ENCODE measurements around the gene MAT2A. TPM values are rescaled to one million over a fixed set of nuclear protein-coding genes. Genes with fewer than 3 reads are reported as not detected.

MAT2A gene
- total and polyA plus RNA-seq, 10 of the 15 experiments (the other 5 are each of a cell fraction or from before 2014, with no cell fraction given) = 97.6 to 408 (median 290) TPM

- Histone ChIP-seq H4K20me1 (ENCODE audit: control insufficient read depth, insufficient read depth) (no peaks in the 10 kb centered on the region), H3K9ac (ENCODE audit: control insufficient read depth, insufficient read depth, low read length) (no peak overlapping the region), H2AFZ (ENCODE audit: control insufficient read depth, low read depth, low read length) (no peak overlapping the region), H3K4me1 (ENCODE audit: control insufficient read depth, insufficient read depth, low read length) (peaks cover 4% of the 10 kb centered on the region; the same call in 1 of the 2 replicates), H3K27ac (ENCODE audit: control insufficient read depth, insufficient read depth) (no peak overlapping the region), H3K4me3 (no peak overlapping the region), H3K4me2 (ENCODE audit: control insufficient read depth, insufficient read depth) (no peak overlapping the region), H3K79me2 (ENCODE audit: control insufficient read depth, insufficient read depth, low read length) (peaks cover 13% of the 10 kb centered on the region), H3K27me3 (replicated peaks in 1 of 2; ENCODE audit: control insufficient read depth in 2 of 2, insufficient read depth in 2 of 2, low read length in 1 of 2) (no peaks in the 10 kb centered on the region), H3K36me3 (ENCODE audit: control insufficient read depth in 2 of 2, insufficient read depth in 2 of 2, low read length in 1 of 2) (no peaks in the 10 kb centered on the region), H3K9me3 (replicated peaks; ENCODE audit: control insufficient read depth, insufficient read depth, low read length) (no peaks in the 10 kb centered on the region)
- intact Hi-C loops (cut with micrococcal nuclease; ENCODE audit: unreplicated experiment) (no loop called here), in situ Hi-C loops (cut with MboI) (no loop called here)
- no TSS peak for BruUV-seq (replicated peaks)
- TF ChIP-seq BCL11A (IDR thresholded peaks at IDR 0.05; ENCODE audit: low read depth, low read length) = no peak
- no peak for TF ChIP-seq PAX8 (IDR thresholded peaks at IDR 0.05)
- no peak for TF ChIP-seq NR2C2 (IDR thresholded peaks at IDR 0.05; ENCODE audit: borderline replicate concordance, control insufficient read depth, insufficient read length, low read depth)
- no peak for TF ChIP-seq ASH2L (IDR thresholded peaks at IDR 0.05; ENCODE audit: borderline replicate concordance, low read depth)
- no peak for TF ChIP-seq LARP7 (IDR thresholded peaks at IDR 0.05)
- TF ChIP-seq SMAD5 (IDR thresholded peaks at IDR 0.05; ENCODE audit: low read depth) = no peak
- no peak for TF ChIP-seq RELA (IDR thresholded peaks at IDR 0.05; ENCODE audit: borderline replicate concordance, partially characterized antibody)
- TF ChIP-seq STAT3 (IDR thresholded peaks at IDR 0.05; ENCODE audit: low read depth, low read length) = no peak
- ChIA-PET RAD21 (ENCODE audit: unreplicated experiment) (no interaction called here), SMC1A (ENCODE audit: uncharacterized antibody, unreplicated experiment) (interaction anchor here (1.4 kb wide), 1 partner anchor 25 kb away, joined by 3 read pairs; no protein-coding TSS in a partner anchor), CTCF (interaction anchor here (0.8 kb wide), 1 partner anchor 35 kb away, joined by 3 read pairs; no protein-coding TSS in a partner anchor), POLR2A (interaction anchor here (1.4 kb wide), 1 partner anchor 13 kb away, joined by 8 read pairs; the partner anchor contains the start of gene VAMP8)
- DNase-seq (ENCODE audit: low read depth, low spot score) (no peak), FAIRE-seq (no peak), ATAC-seq (no peak)
- WGBS (ENCODE audit: insufficient coverage, insufficient replicate concordance, low lambda C conversion rate, missing lambda C conversion rate) = 17% methylated on average over 2 of the region's 2 CpGs
These were observed 52.0 kb downstream of the MAT2A start for GRCh38 chr2:85590950-85591349.

DNA sequence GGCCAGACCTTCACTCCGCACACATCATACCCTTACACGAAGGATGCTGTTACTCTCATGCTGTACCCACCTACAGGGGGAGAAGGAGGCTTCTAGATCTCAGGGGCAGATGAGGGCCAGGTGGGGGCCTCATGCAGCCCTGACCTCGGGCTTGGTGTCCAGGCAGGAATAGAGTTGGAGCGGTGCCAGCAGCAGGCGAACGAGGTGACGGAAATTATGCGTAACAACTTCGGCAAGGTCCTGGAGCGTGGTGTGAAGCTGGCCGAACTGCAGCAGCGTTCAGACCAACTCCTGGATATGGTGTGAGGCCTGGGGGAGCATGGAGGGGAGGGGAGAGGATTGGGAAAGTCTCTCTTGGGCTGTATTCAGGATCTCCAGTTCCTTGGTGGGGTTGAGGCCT is 52.6 kb downstream of the MAT2A start:
- BruUV-seq (replicated peaks) = no TSS peak
- CTCF ChIA-PET = no interaction called here
- TF ChIP-seq MXI1 (IDR thresholded peaks at IDR 0.05; ENCODE audit: low read depth, low read length) = no peak
- TF ChIP-seq, protein P1, sequence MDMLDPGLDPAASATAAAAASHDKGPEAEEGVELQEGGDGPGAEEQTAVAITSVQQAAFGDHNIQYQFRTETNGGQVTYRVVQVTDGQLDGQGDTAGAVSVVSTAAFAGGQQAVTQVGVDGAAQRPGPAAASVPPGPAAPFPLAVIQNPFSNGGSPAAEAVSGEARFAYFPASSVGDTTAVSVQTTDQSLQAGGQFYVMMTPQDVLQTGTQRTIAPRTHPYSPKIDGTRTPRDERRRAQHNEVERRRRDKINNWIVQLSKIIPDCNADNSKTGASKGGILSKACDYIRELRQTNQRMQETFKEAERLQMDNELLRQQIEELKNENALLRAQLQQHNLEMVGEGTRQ (IDR thresholded peaks at IDR 0.05; ENCODE audit: borderline replicate concordance, low read depth, low read length) = no peak
- no peak for TF ChIP-seq BCL11A (IDR thresholded peaks at IDR 0.05; ENCODE audit: low read depth, low read length)
- TF ChIP-seq, protein P2, sequence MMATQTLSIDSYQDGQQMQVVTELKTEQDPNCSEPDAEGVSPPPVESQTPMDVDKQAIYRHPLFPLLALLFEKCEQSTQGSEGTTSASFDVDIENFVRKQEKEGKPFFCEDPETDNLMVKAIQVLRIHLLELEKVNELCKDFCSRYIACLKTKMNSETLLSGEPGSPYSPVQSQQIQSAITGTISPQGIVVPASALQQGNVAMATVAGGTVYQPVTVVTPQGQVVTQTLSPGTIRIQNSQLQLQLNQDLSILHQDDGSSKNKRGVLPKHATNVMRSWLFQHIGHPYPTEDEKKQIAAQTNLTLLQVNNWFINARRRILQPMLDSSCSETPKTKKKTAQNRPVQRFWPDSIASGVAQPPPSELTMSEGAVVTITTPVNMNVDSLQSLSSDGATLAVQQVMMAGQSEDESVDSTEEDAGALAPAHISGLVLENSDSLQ (IDR thresholded peaks at IDR 0.05) = no peak
- no peak for TF ChIP-seq WRNIP1 (IDR thresholded peaks at IDR 0.05; ENCODE audit: borderline replicate concordance, low read depth, low read length)
- TF ChIP-seq, protein P3, sequence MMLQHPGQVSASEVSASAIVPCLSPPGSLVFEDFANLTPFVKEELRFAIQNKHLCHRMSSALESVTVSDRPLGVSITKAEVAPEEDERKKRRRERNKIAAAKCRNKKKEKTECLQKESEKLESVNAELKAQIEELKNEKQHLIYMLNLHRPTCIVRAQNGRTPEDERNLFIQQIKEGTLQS (IDR thresholded peaks at IDR 0.05; ENCODE audit: borderline replicate concordance, extremely low read depth, low read depth, low read length) = no peak

More for the DNA sequence above, 52.6 kb downstream of the MAT2A start:
- H4K20me1 ChIP-seq (ENCODE audit: control insufficient read depth, insufficient read depth) = no peaks in the 10 kb centered on the region
- no peak overlapping the region for H3K9ac ChIP-seq (ENCODE audit: control insufficient read depth, insufficient read depth, low read length)
- H2AFZ ChIP-seq (ENCODE audit: control insufficient read depth, low read depth, low read length) = no peak overlapping the region
- FAIRE-seq (no peak), DNase-seq (ENCODE audit: low read depth, low spot score) (no peak), ATAC-seq (no peak)
- H3K4me1 ChIP-seq (ENCODE audit: control insufficient read depth, insufficient read depth, low read length) = peaks cover 6% of the 10 kb centered on the region
- 78% methylated on average over 12 of the region's 12 CpGs for WGBS (ENCODE audit: insufficient coverage, insufficient replicate concordance, low lambda C conversion rate, missing lambda C conversion rate)
- H3K4me3 ChIP-seq = no peak overlapping the region
- H3K4me2 ChIP-seq (ENCODE audit: control insufficient read depth, insufficient read depth) = no peak overlapping the region
- ChIA-PET RAD21 (ENCODE audit: unreplicated experiment) (no interaction called here), POLR2A (interaction anchor here (1.4 kb wide), 1 partner anchor 14 kb away, joined by 8 read pairs; the partner anchor contains the start of gene VAMP8), SMC1A (ENCODE audit: uncharacterized antibody, unreplicated experiment) (interaction anchor here (1.4 kb wide), 1 partner anchor 25 kb away, joined by 3 read pairs; no protein-coding TSS in a partner anchor)
- H3K9me3 ChIP-seq (replicated peaks; ENCODE audit: control insufficient read depth, insufficient read depth, low read length) = no peaks in the 10 kb centered on the region
- no peaks in the 10 kb centered on the region for H3K27me3 ChIP-seq (replicated peaks in 1 of 2; ENCODE audit: control insufficient read depth in 2 of 2, insufficient read depth in 2 of 2, low read length in 1 of 2)
- H3K27ac ChIP-seq (ENCODE audit: control insufficient read depth, insufficient read depth) = no peak overlapping the region
- peaks cover 20% of the 10 kb centered on the region for H3K79me2 ChIP-seq (ENCODE audit: control insufficient read depth, insufficient read depth, low read length)
- in situ Hi-C loops (cut with MboI) (no loop called here), intact Hi-C loops (cut with micrococcal nuclease; ENCODE audit: unreplicated experiment) (no loop called here)
- H3K36me3 ChIP-seq (ENCODE audit: control insufficient read depth in 2 of 2, insufficient read depth in 2 of 2, low read length in 1 of 2) = no peaks in the 10 kb centered on the region
